Measurements from ENCODE around the gene IQCB1.
A peak's percentile ranks its signal among the peaks of the same experiment; 100 is the strongest.
"Not testable (repeated sequence)": the region's sequence is repeated elsewhere in the genome, so short reads cannot be mapped to it uniquely, and the experiment has no call there.

IQCB1 gene, protein sequence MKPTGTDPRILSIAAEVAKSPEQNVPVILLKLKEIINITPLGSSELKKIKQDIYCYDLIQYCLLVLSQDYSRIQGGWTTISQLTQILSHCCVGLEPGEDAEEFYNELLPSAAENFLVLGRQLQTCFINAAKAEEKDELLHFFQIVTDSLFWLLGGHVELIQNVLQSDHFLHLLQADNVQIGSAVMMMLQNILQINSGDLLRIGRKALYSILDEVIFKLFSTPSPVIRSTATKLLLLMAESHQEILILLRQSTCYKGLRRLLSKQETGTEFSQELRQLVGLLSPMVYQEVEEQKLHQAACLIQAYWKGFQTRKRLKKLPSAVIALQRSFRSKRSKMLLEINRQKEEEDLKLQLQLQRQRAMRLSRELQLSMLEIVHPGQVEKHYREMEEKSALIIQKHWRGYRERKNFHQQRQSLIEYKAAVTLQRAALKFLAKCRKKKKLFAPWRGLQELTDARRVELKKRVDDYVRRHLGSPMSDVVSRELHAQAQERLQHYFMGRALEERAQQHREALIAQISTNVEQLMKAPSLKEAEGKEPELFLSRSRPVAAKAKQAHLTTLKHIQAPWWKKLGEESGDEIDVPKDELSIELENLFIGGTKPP

DNA sequence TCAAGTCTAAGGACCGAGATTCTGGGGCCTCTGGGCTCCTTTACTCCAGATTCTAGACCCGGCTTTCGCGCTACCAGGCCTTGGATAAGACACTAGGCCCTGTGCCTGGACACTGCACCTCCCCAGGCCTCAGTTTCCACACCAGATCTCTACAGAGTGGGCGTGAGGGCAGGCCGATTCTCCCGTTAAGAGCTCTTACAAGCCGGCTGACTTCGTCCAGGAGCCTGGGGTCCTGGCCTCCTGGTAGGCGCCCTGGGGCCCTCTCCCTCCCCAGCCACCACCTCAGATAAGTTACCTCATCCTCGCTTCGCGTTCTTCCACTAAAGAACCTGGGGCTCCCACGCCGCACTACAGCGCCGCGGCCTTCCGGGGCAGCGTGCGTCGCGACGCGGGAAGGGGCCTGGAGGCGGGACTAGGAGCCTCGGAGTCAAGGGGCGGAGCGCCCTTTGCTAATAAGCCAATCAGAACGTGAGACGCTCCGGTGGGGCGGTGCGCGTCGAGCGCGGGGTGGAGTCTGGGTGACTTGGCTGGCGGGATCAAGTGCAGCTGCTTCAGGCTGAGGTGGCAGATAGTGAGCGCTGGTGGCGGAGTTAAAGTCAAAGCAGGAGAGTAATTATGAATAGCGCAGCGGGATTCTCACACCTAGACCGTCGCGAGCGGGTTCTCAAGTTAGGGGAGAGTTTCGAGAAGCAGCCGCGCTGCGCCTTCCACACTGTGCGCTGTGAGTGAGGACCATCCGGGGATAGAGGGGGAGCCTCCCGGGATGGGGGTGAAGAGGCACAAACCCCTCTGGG is at the start of gene IQCB1, which contains the start of gene EAF2:
Gene IQCB1, minus strand, starts transcription at position 390 of the 794 bp plus-strand sequence. CDS start 6,100 bp downstream, outside the sequence.
Gene EAF2, plus strand, starts transcription at position 539 of the 794 bp plus-strand sequence. Its CDS starts 77 bp downstream, at position 616.
- peak; percentile 99 for DNase-seq

DNA sequence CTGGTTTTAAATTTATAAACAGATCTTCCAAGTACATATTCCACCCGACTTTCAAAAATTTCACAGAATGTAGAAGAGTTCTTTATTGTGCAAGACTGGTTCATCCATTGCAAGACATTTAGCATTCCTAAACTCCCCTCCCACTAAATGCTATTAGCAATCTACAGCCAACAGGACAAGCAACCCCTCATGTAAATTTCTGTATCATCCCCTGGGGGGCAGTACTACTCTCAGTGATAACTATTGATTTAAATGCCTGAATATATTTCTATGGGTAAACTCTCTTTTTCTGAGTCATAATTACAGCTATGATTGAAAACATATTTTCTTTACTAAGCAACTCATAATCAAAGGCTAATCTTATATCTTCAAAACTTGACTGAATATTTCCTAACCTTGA is 48.6 kb upstream of the IQCB1 start:
- peak; percentile 51 for DNase-seq

DNA sequence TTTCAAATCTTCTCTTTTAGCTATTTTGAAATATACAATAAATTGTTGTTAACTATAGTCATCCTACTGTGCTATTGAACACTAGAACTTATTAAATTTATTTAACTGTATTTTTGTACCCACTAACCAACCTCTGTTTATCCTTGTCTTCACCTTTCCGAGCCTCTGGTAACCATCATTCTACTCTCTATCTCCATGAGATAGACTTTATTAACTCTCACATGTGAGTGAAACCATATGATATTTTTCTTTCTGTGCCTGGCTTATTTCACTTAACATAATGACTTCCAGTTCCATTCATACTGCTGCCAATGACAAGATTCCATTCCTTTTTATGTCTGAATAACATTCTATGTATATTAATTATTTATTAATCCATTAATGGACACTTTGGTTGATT is 43.6 kb upstream of the IQCB1 start:
- no peak for DNase-seq

DNA sequence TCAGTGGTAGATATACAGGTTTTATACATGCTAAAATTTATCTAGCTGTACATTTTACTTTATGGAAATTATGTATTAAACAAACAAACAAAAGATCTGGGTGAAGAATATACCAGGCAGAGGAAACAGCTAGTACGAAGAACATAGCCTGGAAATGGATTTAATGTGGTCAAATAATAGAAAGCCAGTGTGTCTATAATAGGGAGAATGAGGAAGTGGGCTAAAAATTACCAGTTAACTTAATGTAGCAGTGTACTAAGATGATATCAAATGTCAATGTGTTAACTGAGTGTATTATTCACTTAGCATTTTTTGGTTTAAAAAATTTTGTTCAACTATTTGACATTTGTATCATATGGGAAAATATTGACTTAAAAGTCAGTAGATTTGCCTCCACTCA is 36.6 kb upstream of the IQCB1 start:
- no peak for DNase-seq

DNA sequence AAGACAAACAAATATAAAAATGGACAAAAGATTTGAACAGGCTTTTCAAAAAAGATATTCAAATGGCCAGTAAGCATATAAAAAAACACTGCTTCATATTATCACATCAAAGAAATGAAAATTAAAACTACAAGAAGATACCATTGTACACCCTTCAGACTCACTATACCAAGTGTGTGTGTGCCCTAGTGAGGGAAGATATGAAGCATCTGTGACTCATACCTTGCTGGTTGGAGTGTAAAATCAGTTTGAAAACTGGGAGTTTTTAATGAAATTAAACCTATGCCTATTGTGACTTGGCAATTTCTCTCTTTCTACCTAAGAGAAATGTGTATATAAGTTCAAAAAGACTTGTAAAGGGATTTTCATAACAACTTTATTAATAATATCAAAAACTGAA is 35.9 kb upstream of the IQCB1 start:
- peak; percentile 9 for DNase-seq

DNA sequence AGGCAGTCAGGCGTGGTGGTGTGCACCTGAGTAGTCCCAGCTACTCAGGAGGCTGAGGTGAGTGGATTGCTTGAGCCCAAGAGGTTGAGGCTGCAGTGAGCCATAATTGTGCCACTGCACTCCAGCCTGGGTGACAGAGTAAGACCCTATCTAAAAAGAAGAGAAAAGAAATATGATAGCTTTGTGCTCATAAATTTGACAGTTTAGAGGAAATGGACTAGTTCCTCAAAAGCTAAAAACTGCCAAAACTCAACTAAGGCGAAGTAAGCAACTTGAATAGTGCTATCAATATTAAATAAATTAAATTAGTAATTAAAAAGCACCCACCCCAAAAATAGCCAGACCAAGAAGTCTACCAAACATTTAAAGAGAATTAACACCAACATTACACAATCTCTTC is 34.9 kb upstream of the IQCB1 start:
- DNase-seq = no peak

DNA sequence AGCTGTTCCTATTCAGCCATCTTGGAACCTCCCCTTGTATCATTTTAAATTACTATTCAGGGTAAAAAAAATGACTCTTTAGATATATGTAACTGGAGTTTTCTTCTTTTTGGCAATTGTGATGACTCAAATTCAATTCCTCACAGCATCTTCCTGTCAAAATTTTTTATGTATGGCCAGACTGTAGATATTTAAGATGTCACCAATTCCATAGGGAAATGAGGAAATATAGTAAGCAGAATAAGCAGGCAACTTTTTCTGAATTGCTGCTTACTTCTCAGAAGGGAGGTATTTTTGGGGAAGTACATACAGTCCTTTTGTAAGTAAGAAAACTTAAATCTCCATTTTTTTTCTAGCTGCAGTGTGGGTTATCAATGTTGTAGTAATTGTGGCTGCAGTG is 28.9 kb upstream of the IQCB1 start:
- no peak for DNase-seq

DNA sequence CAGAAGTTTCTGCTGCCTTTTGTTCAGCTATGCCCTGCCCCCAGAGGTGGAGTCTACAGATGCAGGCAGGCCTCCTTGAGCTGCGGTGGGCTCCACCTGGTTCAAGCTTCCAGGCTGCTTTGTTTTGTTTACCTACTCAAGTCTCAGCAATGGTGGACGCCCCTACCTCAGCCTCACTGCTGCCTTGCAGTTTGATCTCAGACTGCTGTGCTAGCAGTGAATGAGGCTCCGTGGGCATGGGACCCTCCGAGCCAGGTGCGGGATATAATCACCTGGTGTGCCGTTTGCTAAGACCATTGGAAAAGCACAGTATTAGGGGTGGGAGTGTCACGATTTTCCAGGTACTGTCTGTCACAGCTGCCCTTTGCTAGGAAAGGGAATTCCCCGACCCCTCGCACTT is 28.4 kb upstream of the IQCB1 start:
- not testable (repeated sequence) for DNase-seq

DNA sequence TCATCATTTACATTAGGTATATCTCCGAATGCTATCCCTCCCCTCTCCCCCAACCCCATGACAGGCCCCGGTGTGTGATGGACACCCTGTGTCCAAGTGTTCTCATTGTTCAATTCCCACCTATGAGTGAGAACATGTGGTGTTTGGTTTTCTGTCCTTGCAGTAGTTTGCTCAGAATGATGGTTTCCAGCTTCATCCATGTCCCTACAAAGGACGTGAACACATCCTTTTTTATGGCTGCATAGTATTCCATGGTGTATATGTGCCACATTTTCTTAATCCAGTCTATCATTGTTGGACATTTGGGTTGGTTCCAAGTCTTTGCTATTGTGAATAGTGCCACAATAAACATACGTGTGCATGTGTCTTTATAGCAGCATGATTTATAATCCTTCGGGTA is 22.9 kb upstream of the IQCB1 start:
- not testable (repeated sequence) for DNase-seq

DNA sequence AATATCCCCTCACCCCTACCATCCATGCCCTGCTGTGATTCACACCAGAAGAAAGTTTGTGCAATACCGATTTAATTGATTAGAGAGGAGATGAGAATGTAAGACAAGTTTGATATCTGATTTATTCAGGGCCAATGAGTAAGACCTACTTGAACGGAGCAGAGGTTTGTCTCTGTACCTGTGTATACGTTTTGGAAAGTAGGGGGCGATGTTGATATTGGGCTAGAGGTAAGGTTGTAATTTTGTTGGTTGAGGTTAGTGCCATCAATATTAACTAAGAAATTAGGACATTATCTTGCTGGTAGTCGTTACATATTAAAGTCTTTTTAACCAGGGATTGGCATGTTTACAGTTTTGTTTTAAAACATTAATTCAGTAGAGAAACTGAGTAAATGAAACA is 20.7 kb upstream of the IQCB1 start:
- DNase-seq = peak; percentile 41

DNA sequence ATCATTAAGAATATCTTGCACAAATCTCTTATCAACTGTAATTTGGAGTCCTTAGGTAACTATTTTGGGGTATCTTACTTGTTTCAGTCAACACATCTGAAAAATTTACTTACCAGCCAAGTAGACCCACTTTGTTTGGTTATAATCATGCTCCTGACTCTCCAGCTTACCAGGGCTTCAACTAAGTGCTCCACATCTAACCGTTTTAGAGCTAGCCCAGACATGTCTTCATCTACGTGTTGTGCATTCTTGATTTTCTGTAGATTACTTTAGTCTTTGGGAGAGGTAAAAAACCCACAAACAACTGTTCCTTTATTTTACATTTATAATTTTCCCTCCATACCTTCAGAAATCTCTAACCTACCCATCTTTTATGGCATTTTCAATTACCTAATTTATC is 17.4 kb upstream of the IQCB1 start:
- DNase-seq = no peak

DNA sequence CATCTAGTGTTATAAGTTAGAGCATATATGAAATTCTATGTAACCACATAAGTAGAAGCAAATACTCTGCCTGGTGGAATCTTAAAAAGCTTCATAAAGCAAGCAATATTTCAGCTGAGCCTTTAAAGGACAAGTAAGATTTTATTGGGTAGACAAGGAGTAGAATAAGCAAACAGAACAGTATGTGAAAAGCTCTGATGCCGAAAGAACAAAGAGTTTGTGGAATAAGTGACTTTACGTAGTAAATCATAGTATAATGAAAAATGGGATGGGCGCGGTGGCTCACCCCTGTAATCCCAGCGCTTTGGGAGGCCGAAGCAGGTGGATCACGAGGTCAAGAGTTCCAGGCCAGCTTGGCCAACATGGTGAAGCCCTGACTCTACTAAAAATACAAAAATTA is 10.0 kb upstream of the IQCB1 start:
- DNase-seq = no peak

DNA sequence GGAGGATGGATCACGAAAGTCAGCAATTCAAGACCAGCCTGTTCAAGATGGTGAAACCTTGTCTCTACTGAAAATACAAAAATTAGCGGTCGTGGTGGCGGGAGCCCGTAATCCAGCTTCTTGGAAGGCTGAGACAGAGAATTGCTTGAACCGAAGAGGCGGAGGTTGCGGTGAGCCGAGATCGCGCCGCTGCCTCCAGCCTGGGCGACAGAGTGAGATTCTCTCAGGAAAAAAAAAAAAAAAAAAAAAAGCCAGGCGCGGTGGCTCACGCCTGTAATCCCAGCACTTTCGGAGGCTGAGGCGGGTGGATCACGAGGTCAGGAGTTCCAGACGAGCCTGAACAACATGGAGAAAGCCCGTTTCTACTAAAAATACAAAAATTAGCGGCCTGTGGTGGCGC is 5.1 kb upstream of the IQCB1 start:
- DNase-seq = no peak

DNA sequence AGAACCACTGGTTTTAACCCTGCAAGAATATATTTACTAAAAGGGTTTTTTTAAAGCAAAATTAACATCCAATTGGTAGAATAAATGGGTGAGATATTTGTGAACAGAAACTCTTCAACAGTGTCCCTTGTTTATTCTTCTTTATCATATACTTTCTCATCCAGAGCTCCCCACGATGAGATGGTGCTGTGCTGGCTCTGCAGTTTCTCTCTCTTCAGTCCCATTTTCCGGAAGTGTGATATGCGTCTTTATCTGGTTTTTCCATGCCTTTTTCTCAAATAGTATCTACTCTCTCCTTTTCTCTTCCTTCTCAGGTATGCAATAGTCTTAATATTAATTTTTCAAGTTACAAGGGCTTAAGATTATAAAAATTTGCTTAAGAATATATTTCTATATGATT is 1.6 kb upstream of the IQCB1 start:
- no peak for DNase-seq

DNA sequence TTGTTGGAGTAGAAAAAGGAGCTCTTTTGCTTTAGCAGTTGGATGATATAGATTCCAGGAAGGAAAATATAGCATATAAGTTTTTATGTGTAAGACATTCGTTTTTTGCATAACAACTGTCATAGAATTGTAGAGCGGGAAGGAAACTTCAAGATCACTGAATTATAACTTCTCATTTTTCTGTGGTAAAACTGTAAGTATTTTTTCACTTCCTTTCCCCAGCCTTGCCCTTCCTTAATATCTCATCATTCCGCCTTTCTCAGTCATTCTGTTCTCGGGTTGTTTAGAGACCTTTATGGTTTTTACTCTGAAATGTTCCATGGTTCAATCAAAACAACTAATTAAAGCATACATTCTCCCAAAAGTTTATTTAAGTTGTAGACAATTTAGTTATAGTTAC is 1.2 kb upstream of the IQCB1 start:
- peak; percentile 14 for DNase-seq

DNA sequence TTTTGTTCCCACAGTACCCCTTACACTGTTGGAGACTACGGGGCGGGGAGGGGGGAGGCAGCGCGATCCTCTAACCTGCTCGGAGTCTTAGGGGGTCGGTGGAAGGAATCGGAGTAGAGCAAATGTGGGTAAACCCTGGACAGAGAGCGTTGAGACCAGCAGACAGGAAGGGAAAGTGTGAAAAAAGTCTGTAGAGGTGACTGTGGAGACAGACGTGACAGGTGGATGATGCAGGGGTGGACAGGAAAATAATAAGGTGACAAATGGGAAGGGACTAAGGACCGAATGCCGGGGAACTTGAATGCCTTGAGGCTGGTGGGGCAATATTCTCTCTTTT is 573 bp upstream of the IQCB1 start:
- DNase-seq = peak; percentile 40

DNA sequence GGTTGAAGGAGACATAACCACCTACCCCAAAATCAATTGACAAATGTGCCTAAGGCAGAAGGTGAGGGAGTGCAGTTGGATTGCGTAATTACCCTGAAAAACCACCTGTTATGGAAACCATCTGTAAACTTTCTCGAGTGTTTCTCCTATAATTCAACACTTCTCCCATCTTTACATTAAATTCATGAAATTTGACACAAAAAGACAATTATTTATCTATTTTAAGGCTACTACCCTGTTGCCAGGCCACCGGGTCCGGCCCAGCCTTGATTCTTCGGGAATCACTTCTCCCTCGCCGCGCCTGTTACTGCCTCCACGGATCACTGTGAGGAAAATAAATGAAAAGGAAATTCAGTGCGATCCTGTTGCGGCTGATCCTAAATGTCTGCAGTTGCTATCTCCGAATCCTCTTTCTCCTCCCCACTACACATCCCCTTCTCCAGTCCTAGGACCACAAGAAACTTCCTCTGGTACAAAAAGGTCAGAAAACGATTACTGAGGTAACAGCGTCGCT is 646 bp downstream of the IQCB1 start:
- peak; percentile 18 for DNase-seq

DNA sequence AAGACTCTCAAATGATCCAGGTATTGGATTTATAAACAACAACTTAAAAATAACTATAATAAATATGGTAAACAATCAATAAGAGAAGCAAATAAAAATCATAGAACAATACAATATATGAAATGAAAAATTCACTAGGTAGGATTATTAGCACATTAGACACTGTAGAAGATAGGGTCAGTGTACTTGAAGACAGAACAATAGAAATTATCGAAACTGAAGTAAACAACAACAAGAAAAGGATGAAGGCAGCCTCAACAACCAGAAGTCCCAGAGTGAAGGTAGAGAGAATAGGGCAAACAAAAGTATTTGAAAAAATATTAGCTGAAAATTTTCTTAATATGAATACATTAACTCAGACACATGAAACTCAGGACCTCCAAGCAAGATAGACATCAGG is 11.9 kb downstream of the IQCB1 start:
- DNase-seq = no peak

DNA sequence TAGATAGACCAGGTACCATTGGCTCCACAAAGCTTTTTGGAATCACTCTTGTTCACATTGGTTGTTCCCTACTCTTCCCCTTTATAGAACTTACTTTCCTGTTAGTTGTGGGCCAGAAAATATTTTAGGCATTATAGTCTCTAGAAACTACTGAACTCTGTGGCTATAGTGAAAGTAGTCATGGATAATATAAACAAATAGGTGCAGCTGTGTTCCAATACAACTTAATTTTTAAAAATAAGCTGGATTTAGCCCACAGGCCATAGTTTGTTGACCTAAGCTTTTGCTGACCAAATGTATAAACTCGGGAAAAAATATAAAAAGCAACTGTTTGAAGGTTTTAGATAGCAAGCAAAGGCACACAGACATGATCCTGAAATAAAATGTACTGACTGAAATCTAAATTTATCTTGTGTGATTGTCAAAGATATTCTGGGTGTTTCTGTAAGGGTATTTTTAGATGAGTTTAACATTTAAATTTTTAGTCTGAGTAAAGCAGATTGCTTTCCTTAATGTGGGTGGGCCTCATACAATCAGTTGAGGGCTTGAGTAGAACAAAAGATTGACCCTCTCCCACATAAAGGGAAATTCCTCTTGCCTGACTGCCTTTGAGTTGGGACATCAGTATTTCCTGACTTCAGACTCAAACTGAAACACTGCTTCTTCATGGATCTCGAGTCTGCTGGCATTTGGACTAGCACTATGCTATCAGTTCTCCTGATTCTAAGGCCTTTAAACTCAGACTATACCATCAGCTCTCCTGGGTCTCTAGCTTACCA is 13.2 kb downstream of the IQCB1 start:
- no peak for DNase-seq

DNA sequence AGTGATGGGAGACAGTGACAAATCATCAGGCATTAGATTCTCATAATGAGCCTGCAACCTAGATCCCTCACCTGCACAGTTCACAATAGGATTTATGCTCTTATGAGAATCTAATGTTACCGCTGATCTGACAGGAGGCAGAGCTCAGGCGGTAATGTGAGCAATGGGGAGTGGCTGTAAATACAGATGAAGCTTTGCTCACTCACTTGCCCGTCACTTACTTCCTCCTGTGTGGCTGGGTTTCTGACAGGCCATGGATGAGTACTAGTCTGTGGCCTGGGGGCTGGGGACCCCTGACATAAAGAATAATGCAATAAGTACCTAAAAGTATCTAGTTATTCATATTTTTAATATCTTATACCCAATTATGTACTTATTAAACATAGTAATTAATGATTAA is 15.6 kb downstream of the IQCB1 start:
- no peak for DNase-seq

DNA sequence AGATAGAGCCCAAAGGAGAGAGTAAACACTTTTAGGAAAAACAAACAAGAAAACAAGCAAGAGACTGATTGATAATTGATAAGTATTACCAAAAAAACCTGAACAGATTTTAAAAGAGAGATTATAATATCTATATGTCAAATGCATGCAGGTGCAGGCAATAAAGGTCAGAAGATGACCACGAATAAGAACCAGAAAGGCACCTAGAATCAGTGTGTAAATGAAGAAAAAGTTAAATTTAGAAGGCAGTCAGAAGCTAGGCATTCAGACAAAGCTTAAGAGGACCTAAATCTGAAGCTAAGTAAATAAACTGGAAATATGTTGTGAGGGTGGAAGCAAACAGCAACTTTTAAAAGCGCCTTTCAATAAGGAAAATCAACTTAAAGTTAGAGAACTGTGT is 16.3 kb downstream of the IQCB1 start:
- DNase-seq = no peak

DNA sequence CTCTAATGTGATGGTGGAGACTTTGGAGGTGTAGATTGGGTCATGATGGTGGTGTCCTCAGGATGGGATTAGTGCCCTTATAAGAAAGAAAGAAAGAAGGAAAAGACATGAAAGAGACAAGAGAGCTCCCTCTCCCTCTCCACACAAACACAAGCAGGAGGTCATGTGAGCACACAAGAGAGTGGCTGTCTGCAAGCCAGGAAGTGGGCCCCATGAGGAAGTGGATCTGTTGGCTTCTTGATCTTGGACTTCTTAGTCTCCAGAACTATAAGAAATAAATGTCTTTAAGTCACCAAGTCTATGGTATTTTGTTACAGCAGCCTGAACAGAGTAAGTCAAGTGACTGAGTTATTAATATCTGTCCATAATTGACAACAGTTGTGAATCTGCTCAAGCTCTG is 17.1 kb downstream of the IQCB1 start:
- DNase-seq = no peak

DNA sequence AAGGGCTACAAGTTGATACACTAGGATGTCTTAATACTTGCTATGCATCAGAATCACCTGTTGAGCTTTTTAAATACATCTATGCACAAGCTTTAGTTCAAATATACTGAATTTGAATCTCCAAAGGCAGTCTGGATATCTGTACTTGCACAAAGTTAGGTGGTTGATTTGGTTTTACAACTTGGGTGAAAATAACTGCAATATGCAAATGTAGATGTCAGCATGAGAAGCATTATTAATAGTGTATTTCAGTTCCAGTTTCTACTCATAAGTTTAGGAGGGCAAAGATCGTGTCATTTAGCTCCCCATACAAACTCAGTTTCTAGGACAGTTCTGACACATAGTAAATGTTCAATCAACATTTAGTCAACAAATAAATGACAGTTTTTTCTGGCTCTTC is 25.6 kb downstream of the IQCB1 start:
- no peak for DNase-seq
